Epithelial cell of proximal tubule (primary cell): ENCODE data around the gene TNFAIP2. TPM values are rescaled to one million over a fixed set of nuclear protein-coding genes. Genes with fewer than 3 reads are reported as not detected.
A peak's percentile ranks its signal among the peaks of the same experiment; 100 is the strongest.

ENCODE experiments used
- DNase-seq: peaks from one replicate; pipeline ENCODE4 v3.0.0-alpha.2; 2011; ENCODE audit warnings: low read depth
- H3K4me3 ChIP-seq: 2 replicates; pipeline ENCODE4 v1.5.1; 2011; ENCODE audit warnings: low read depth, mild to moderate bottlenecking, low read length
- CTCF ChIP-seq: conservative IDR thresholded peaks from 2 replicates; pipeline ENCODE4 v1.5.1; 2012; ENCODE audit warnings: low read depth, mild to moderate bottlenecking, low read length
- total RNA-seq: library from RNA; depleted of rRNA; stranded (reverse); fragments of >200 nt; gene quantifications from 2 replicates; pipeline ENCODE4 v1.2.3, GENCODE V29; 2015

TNFAIP2 gene
- total RNA-seq, 1 donor from 2014 or later = 155 TPM

DNA sequence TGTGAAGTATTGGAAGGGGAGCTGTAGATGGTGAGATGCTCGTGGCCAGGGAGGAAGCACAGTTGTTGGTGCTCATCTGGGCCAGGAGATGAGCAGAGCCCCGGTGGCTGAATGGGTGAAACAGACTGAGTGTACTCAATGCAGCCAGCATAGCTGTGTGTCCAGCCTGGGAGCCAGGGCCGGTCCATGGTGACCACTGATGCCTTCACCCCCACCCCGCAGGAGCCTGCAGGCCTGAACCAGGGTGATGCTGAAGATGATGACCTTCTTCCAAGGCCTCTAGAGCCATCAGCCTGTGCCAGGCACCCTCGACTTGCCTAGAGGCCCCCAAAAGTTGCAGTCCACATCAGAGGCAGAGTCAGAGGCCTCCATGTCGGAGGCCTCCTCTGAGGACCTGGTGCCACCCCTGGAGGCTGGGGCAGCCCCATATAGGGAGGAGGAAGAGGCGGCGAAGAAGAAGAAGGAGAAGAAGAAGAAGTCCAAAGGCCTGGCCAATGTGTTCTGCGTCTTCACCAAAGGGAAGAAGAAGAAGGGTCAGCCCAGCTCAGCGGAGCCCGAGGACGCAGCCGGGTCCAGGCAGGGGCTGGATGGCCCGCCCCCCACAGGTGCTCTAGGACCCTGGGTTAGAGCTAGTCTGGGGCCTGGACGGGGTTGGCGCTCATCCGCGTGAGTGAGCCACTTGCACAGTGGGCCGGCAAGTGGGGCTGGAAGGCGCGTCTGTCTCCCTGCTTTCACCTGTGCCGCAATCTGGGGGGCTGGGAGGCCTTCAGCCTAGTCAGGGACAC lies 3.0 kb downstream of the TNFAIP2 start:
- DNase-seq = no peak
- TF ChIP-seq CTCF = no peak
- H3K4me3 ChIP-seq = peak overlapping the region; percentile 44

- TF ChIP-seq CTCF = no peak
- no peak for DNase-seq
- peak overlapping the region; percentile 44 for H3K4me3 ChIP-seq
Observed at GRCh38 chr14:103126873-103127304, 3.6 kb downstream of the TNFAIP2 start.

GRCh38 chr14:103127356-103127755 lies 4.1 kb downstream of the TNFAIP2 start:
- DNase-seq = no peak
- no peak for TF ChIP-seq CTCF
- peak overlapping the region; percentile 31 for H3K4me3 ChIP-seq

DNA sequence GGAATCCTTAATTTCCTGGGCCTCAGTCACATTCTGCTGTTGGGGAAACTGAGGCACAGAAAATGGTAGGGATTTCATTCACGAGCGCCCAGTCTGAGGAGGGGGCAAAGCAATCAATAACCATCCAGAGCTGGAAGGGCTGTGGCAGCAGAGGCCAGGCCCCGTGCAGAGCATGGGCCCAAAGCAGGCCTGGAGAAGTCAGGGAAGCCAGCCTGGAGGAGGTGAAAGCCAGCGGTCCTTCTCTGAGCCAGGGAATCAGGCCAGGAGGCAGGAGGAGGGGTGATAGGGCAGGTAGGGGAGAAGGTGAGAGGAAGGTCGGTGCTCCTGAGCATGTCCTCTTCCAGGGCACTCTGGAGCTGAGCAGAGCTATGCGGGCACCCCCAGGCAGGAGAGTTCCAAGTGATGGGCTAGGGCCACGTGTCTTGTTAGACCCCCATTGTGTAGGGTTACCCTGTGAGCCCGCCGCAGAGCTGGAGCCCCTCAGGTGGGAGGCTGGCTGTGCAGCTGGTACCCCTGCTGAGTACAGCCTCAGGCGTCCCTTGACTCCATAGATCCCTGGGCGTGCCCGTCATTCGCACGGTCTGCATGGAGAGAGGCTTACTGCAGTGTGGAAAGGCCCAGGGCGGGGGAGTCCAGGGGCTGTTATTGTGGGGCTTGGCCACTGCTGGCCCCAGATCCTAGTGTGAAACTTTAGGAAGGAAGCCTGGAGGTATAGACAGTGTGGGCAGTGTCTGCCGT lies 4.8 kb downstream of the TNFAIP2 start:
- peak overlapping the region; percentile 31 for H3K4me3 ChIP-seq
- no peak for DNase-seq
- TF ChIP-seq CTCF = no peak

DNA sequence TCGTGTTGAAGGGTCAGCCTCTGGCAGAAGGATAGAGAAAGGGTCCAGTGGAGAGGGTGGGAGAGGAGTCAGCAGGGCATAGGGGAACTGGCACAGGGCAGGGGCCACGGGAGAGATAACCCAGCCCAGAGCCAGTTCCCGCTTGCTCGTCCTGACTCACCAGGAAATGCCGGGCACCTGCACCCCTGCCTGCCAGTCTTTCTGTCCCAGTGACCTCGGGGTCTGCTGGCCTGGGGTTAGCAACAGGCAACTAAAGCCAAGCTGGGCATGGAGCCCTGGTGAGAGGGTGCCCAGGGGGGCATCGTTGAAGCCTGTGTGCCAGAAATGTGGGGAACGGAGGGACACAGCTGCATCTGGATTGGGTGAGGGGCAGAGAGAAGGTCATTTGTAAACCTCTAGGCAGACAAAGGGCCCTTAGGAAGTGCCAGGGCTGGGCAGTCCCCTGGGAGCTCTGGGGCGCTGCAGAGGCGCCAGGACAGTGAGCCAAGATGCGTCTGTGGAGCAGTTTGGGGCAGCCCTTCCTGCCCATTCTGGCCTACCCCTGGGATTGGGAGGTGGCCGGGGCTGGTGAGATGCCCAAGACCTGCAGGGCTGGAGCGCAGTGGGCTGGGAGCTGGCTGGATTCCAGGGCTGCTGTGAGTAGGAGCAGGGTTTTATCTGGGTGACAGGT lies 5.5 kb downstream of the TNFAIP2 start:
- DNase-seq = no peak
- TF ChIP-seq CTCF = no peak
- peak overlapping the region; percentile 13 for H3K4me3 ChIP-seq

DNA sequence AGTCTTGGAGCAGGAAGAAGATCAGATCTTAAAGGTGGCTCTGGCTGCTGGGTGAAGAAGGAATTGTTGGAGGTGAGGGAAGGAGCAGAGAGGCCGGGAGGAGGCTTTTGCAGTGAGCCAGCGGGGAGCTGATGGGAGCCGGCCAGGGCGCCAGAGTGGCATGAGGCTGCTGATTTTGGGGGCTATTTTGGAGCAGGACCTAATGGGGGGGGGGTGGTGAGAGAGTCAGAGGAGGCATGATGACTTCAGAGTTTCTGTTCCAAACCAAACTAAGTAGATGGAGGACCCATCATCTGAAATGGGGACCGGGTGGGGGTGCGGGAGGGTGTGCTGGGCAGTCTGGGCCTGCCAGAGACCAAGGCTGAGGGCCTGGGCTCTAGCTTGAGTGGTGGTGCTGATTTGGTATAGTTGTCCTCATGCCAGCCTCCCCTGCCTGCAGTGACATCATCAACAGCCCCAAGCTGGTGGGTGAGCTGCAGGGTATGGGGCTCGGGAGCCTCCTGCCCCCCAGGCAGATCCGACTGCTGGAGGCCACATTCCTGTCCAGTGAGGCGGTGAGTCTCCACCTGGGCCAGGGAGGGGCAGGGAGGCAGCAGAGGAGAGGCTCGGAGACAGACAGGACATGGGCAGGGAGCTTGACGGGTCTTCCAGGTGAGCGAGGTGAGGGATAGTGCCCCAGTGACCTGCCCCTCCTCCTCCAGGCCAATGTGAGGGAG lies 6.2 kb downstream of the TNFAIP2 start:
- TF ChIP-seq CTCF = no peak
- no peak overlapping the region for H3K4me3 ChIP-seq
- DNase-seq = no peak
